D341Med (cell line): ENCODE measurements around the gene WDR5B.
"Not testable (repeated sequence)": the region's sequence is repeated elsewhere in the genome, so short reads cannot be mapped to it uniquely, and the experiment has no call there.

Experiments
- DNase-seq: peaks from one replicate; pipeline ENCODE4 v3.0.0; 2012; ENCODE audit warnings: low spot score

The WDR5B gene

DNA sequence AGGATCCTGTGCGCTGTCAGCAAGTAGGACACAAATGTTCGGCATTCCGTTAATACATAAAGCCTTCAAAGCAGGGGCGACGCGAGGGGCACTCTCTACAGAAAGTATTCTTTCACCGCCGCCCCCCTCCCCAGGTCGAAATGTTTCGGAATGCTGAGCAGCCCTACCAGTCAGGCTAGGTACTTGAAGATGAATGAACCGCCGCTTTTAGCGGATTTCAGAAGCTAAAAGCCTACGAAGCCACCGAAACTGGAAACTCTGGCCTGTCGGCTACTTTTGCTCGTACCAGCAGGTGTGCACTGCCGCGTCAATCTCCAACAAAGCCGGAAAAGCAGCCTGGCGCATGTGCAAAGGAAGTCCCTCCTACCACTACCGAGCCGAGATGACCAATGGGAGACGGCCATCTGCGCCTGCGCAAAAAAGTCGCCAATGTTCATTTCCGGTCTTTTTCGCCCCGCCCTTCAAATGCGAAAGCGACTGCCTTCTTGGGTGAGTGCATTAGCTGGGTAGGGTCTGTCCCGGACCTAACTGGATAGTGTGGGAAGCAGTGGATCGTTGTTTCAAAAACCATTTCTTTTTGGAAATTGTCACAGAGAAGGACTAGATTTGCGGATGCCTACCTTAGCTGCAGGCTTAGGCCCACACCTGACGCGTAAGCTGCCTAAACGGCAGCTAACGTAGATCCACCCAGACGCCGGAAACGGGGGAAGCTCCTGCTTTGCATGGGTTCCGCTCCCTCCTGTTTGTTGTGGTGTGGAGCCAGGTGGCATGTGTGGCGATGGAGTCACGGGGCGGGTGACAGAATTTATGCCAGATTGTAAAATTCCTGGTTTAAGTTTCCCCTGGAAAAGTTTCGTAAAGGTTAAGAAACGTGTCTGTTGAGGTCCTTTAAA is at the start of gene WDR5B:
TSS of gene WDR5B (minus strand) at position 301 of the 893 bp plus-strand sequence. CDS start 534 bp downstream, outside the sequence.
- peak; percentile 96 for DNase-seq

DNA sequence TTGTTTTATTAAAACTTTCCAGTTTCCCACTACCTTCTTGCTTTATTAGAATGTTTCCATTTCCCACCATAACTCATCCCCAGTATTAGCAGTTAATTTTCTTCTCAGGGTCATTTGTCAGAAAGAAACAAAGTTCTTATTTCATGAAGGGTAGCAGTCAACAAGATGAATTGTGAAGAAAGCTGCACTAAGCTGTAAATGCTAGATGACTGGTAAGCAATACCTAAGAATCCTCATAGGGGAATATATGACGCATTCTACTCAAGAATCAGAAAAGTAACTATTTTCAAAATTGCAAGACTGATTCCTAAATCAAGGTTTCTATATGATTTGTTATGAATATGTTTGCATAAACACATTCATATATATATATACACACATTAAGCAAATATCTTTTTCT is 48.8 kb upstream of the WDR5B start:
- no peak for DNase-seq

DNA sequence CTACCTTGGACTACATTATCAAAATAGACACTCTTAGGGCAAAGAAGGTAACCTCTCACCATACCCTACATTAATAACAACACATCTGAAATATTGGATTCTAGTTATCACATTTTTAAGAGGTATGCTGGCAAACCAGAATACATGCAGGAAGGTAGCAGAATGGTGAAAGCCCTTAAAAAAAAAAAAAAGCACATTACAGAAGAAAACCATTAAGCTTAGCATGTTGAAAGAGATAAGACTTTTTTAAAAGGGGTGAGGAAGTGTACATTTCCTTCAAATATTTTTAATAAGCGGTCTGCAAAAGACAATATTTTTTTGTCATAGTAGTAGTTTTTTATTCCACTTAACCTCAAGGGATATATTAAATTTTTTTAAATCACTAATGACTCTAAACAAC is 46.5 kb upstream of the WDR5B start:
- DNase-seq = no peak

DNA sequence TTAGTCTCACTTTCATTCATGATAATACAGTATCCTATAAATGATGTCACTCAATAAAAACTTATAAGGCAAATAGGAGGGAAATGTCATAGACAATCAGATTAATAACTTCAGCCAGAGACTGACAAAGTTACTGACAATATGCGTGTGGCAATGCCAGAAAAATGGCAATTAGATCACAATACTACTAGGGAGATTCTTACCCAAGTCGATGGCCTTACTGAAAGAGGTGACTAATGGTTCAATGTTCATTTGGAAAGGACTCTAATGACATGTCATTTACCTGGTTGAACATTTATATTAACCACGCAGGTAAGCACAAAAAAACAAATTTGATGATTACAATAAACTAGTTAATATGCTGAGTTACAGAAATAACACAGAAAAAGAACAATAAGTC is 45.9 kb upstream of the WDR5B start:
- no peak for DNase-seq

DNA sequence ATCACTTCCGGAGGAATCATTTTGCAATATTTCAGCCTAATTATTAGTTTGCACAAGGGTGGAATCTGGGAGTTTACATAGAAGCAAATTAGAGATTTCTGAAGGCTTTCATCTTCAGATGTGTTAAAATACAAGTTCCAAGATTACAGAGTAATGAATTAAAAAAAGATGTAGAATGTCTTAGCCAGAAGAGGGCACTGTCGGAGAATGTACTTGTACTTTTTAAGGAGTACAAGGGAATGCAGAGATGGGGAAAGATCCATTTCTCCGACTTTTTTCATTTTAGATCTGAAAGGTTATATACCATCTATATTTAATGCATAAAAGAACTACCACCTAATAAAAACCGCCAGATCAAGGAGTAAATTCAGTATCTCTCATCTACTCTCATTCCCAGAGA is 43.1 kb upstream of the WDR5B start:
- DNase-seq = no peak

DNA sequence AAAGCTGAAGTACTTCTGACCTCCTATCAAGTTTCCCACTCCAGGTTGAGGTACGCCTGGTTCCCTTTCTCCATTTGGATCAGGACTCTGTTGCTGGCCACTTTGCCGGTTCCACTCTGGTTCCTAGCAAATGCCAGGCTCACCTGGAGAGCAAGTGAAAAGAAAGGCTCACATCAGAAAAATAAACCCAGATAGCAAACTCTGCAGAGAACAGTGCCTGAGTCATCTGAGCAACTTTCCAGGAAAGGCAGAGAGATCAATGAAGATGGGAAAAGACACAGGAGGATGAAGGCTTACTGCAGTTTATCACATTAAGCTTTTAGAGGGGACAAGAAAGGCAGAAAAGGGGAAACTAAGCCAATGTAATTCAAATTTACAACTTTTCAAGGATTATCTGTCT is 41.8 kb upstream of the WDR5B start:
- no peak for DNase-seq

DNA sequence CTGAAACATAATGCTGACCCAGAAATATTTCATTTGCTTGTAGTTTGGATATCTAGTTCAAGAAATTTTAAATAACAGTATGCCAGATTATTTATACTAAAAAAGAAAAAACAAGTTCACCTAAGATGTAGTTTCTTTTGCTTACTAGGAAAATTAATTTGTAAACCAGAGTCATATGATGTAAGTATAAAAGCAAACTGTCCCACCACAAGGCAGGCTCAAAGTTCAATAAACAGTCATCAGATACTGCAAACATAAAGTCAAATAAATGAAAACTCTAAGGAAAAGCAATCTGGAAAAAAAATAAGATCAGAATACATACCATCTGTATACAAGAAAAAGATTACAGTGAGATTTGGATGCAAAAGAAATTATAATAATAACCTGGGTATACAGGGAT is 40.2 kb upstream of the WDR5B start:
- no peak for DNase-seq

DNA sequence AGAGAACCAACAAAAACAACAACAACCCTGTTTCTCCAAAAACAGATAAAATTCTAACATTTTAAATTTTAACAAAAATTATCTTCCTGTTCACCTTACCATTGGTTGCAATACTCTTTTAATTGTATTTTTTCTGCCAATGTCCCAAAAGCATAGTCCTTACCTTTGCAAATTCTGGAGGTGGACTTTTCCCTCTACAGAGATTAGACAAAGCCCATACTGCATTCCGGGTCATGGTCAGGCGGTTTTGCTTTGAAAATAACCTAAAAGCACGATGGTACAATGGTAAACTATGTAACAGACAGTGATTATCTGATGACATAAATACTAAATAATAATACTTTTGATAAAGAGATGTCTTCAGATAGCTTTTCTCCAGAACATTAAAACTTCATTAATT is 35.5 kb upstream of the WDR5B start:
- no peak for DNase-seq

DNA sequence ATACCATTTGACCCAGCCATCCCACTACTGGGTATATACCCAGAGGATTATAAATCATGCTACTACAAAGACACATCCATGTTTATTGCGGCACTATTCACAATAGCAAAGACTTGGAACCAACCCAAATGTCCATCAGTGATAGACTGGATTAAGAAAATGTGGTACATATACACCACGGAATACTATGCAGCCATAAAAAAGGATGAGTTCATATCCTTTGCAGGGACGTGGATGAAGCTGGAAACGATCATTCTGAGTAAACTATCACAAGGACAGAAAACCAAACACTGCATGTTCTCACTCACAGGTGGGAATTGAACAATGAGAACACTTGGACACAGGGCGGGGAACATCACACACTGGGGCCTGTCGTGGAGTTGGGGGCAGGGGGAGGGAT is 32.4 kb upstream of the WDR5B start:
- not testable (repeated sequence) for DNase-seq

DNA sequence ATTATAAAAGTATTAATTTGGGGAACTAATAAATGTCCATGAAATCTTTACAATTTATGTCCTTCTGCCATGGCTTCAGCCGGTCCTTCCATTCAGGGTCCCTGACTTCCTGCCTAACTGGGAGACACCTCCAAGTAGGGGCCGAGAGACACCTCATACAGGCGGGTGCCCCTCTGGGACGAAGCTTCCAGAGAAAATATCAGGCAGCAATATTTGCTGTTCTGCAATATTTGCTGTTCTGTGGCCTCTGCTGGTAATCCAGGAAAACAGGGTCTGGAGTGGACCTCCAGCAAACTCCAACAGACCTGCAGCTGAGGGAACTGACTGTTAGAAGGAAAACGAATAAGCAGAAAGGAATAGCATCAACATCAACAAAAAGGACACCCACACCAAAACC is 28.6 kb upstream of the WDR5B start:
- DNase-seq = not testable (repeated sequence)

DNA sequence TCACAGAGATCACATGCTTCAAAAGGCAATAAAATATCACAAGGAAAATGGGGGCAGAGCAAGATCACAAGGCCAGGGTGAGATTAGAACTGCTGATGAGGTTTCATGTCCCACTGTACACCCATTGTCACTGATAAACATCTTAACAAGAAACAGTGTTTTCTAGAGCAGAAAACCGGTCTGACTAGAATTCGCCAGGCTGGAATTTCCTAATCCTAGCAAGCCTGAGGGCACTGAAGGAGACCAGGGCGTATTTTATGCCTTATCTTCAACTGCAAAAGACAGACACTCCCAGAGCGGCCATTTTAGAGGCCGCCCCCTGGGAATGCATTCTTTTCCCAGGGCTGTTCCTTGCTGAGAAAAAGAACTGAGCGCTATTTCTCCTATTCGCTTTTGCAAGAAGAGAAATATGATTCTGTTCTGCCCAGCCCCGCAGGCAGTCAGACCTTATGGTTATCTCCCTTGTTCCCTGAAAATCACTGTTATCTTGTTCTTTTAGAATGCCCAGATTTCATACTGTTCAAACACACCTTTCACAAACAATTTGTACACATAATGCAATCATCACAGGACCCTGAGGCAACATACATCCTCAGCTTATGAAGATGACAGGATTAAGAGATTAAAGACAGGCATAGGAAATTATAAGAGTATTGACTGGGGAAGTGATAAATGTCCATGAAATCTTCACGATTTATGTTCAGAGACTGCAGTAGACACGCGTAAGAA is 28.1 kb upstream of the WDR5B start:
- not testable (repeated sequence) for DNase-seq

DNA sequence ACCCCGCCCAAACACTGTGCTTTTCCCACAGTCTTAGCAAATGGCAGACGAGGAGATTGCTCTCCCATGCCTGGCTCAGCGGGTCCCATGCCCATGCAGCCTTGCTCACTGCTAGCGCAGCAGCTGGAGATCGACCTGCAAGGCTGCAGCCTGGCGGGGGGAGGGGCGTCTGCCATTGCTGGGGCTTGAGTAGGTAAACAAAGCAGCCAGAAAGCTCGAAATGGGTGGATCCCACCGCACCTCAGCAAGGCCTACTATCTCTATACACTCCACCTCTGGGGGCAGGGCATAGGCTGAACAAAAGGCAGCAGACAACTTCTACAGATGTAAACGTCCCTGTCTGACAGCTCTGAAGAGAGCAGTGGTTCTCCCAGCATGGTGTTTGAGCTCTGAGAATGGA is 27.2 kb upstream of the WDR5B start:
- DNase-seq = no peak

DNA sequence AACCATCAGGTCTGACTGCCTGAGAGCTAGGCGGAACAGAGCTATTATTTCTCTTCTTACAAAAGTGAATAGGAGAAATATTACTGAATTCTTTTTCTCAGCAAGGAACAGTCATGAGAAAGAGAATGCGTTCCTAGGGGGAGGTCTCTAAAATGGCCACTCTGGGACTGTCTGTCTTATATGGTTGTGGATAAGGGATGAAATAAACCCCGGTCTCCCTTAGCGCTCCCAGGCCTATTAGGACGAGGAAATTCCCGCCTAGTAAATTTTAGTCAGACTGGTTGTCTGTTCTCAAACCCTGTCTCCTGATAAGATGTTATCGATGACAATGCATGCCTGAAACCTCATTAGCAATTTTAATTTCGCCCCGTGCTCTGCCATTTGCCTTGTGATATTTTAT is 20.1 kb upstream of the WDR5B start:
- no peak for DNase-seq

DNA sequence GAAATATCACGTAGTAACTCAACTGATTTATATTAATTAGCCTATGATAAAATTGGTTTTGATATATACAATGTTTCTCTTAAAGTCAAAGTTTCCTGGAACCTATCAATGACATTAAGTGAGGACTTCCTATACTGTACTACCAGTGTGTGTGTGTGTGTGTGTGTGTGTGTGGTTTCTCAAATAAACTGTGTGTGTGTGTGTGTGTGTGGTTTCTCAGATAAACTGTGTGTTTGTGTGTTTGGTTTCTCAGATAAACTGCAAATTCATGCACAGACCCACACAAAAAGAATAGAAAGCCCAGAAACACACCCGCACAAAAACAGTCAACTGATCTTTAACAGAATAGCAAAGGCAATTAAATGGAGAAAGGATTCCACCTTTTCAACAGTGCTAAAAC is 14.5 kb upstream of the WDR5B start:
- DNase-seq = no peak

DNA sequence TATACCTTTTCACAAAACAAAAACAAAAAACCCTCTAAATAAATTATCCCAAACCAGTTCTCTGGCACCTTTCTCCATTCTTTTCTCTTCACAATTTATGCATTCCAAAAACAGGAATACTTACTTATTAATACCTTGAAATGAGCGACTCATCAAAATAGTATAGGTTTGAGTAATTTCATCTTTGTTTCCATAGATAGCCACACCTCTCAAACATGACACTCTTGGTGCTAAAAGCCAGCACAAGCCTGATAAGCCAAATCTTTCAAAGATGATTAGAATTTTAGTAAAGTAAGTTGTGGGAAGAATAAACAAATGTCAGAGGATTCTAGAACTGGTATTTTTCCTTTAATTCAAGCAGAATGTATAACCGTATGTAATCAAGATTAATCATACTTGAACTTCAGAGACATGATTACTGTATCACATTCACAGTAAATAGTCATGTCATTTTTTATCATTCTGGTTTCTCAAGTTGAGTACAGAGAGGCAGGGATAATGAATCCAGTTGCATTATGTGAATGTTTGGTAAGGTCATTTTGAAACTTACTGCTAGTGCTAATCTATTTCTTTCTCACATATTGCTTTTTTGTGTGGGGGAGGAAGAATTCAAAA is 12.1 kb upstream of the WDR5B start:
- no peak for DNase-seq

DNA sequence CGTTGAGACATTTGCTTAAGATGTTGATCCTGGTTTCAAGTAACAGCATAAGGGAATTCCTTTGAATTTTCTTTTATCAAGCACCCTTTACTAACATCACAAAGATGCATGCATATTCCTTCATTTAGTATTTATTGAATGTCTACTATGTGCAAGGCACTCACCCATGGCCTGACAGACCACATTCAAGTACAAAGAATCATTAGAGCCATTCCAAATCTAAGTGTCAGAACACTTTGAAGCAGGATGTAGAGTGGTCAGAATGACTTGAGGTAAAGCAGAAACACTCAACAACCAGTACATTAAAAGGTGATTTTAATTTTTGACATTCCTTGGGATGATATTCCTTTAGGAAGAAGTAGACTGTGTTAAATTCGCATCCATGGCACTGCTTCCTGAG is 6.0 kb upstream of the WDR5B start:
- DNase-seq = no peak

DNA sequence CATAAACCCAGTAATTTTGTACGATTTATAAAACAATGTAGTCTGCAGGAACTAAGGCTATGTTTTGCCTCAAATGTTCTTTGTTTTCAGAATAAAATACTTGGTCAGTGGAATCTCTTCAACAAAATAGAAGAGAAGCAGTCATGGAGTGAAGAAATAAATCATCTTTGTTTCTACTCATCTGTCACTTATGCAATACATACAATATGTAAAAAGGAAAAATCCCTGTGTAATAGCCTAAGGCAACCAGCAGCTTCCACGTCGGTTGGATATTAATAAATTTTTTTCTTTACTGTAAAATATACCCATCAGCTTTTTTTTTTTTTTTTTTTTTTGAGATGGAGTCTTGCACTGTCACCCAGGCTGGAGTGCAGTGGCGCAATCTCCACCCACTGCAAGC is 5.2 kb upstream of the WDR5B start:
- DNase-seq = no peak

DNA sequence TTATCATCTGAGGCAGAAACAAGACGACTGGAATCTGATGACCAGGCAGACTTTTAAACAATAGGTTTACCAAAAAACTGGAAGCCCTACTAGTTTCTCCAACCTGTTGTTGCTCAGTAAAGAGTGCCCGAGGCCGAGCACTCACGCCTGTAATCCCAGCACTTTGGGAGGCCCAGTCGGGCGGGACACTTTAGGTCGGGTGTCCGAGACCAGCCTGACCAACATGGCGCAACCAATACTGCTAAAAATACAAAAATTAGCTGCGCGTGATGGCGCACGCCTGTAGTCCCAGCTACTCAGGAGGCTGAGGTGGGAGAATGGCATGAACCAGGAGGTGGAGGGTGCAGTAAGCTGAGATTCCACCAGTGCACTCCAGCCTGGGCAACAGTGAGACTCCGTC is 1.1 kb upstream of the WDR5B start:
- no peak for DNase-seq

DNA sequence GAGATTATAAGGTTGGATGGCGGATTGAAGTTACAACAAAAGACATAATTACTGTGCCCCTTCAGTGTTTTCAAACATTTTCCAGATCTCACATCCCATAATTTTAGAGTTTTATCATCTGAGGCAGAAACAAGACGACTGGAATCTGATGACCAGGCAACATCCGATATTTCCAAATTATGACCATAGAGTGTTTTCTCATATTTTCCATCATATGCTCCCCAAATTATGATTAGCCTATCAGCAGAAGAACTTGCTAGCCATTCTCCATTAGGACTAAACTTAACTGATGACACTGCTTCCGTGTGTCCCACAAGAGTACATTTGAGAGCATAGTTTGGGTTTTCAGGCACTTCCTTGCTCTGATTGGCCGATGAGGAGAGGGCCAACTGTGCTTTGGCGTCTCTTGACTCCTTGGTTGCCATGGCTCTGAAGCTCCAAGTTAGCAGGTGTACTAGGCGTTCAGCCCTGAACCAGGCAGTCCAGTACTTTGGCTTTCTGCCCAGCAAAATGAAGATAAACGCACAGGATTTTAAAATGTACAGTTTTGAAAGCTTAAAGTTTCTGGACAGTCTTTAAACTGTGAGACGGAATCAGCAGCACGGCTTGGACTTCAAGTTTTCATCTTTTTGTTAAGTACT is 638 bp downstream of the WDR5B start:
- DNase-seq = peak; percentile 70

DNA sequence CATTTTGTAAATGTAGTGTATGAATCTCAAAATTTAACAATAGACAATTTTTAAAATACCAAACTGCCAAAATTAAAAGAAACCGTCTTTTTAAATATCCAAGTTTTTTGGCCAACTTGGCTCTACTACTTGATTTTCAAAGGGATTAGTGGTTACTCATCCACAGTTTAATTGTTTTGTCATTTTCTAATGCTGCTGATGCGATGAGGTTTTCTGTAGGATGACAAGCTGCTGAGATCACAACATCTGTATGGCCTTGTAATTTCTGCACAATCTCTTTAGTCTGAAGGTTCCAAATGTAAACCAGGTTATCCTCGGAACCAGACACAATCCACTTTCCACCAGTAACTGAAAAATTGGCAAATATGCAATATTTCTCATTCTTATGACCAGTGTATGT is 1.5 kb downstream of the WDR5B start:
- no peak for DNase-seq

DNA sequence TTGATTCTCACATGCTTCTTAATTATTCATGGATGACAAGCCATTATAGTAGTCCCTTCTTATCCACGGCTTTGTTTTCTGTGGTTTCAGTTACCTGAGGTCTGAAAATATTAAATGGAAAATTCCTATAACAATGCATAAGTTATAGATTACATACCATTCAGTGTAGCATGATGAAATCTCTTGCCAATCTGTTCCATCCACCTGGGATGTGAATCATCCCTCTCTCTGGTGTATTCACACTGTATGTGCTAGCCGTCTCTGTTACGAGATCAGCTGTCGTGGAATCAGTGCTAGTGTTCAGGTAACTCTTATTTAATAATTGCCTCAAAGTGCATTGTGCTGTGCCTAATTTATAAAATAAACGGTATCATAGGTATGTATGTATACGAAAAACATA is 5.2 kb downstream of the WDR5B start:
- no peak for DNase-seq

DNA sequence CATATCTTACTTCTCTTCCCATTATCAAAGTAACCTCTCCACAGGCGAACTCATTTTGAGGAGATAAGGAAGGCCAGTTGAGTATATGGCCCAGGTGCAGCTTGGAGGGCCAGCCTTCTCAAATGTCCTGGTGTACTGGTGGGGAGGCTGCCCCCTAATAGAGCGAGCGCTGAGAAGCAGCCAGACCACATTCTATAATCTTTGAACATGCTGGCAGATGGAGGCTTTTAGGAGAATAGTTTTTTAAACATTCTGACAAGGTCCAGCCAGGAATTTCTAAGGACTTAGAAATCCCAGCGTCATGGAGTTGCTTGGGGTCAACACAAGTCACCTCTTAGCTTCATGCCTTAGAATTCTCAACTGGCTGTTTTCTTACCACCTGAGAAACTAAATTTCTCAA is 5.8 kb downstream of the WDR5B start:
- no peak for DNase-seq

DNA sequence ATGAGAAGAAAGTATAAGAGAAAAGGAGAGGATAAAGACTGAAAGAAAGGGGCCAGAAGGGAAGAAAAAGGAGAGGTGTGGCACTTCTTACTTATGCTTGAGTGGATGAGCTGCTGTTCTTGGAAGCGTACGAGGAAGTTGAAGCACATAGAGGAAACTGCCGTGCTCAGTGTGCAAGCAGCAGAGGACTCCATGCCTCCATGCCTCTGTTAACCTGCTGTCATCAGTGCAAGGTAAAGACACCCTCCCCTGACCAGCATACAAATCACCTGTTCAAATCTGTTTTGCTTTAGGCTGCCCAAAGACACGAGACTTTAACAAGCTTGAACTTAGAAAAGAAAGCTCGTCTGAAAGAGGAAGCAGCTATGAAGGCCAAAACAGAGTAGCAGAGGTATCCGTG is 6.4 kb downstream of the WDR5B start:
- DNase-seq = no peak
